Stomach (tissue), 9 donors: Measurements from ENCODE around the gene MESD. TPM values are rescaled to one million over a fixed set of nuclear protein-coding genes. Genes with fewer than 3 reads are reported as not detected.

Source experiments
- DNase-seq, 2 donors: peaks; one replicate each; pipeline versions ENCODE4 v3.0.0 to v3.0.0-alpha.2; 2013 to 2019
- H3K27ac ChIP-seq, 5 donors: fragments of 200-600 bp in 4 of 5; sonication (generic) in 4 of 5; one replicate each; pipeline ENCODE4 v1.5.1; 2013 to 2019; ENCODE audit warnings: mild to moderate bottlenecking in 1 of 5, moderate library complexity in 1 of 5
- H3K27me3 ChIP-seq, 3 donors: fragments of 200-600 bp; sonication (generic); one replicate each; pipeline ENCODE4 v1.5.1; 2017 to 2019; ENCODE audit warnings: mixed run types in 1 of 3
- H3K36me3 ChIP-seq, 4 donors: fragments of 200-600 bp; sonication (generic); 1 replicate in 3 of 4; 2 replicates in 1 of 4; pipeline ENCODE4 v1.5.1; 2016 to 2019
- H3K4me1 ChIP-seq, 4 donors: fragments of 200-600 bp; sonication (generic); one replicate each; pipeline ENCODE4 v1.5.1; 2016 to 2019
- H3K4me3 ChIP-seq, 4 donors: fragments of 200-600 bp; sonication (generic) in 3 of 4; one replicate each; pipeline ENCODE4 v1.5.1; 2016 to 2019; ENCODE audit warnings: mild to moderate bottlenecking in 1 of 4
- H3K9me3 ChIP-seq, 4 donors: fragments of 200-600 bp; sonication (generic); one replicate each; pipeline ENCODE4 v1.5.1; 2016 to 2019
- CTCF ChIP-seq, 7 experiments: fragments of 450-650 bp in 4 of 7; fragments of 200-600 bp in 3 of 7; sonication (generic) in 3 of 7; IDR thresholded peaks; one replicate each; pipeline ENCODE4 v1.5.1; 2016 to 2019; ENCODE audit warnings: antibody characterized with exemption in 7 of 7, control low read depth in 2 of 7, mild to moderate bottlenecking in 1 of 7
- EP300 ChIP-seq: sonication (generic); formaldehyde crosslinking; IDR thresholded peaks from one replicate; pipeline ENCODE4 v1.6.1; 2017; ENCODE audit warnings: antibody characterized with exemption
- POLR2A ChIP-seq, 4 donors: fragments of 450-650 bp; IDR thresholded peaks; one replicate each; pipeline ENCODE4 v1.6.1; 2016; ENCODE audit warnings: antibody characterized with exemption in 4 of 4, control low read depth in 2 of 4, mild to moderate bottlenecking in 1 of 4, moderate library complexity in 1 of 4
- POLR2AphosphoS5 ChIP-seq, 3 donors: sonication (generic); formaldehyde crosslinking; IDR thresholded peaks; one replicate each; pipeline ENCODE4 v1.6.1; 2016; ENCODE audit warnings: antibody characterized with exemption in 3 of 3
- WGBS, 5 donors: extraction: QIAGEN DNeasy Blood & Tissue Kit in 3 of 5; methylation state at CpG; one replicate each; pipeline versions ENCODE4 v1.1.5 to v1.1.7; 2013 to 2018; 5-methylcytosine and 5-hydroxymethylcytosine counted together
- intact Hi-C: fragments of 100-400 bp; cut with DNase I; formaldehyde crosslinking; loops from one replicate; pipeline ENCODE4 v1.15.1; 2023; ENCODE audit warnings: low total_unique reads
- polyA plus RNA-seq, 3 donors: library from polyadenylated mRNA; stranded (reverse); fragments of 200-250 nt; gene quantifications; one replicate each; pipeline ENCODE4 v1.2.3, GENCODE V29; 2013
- total RNA-seq, 5 donors: library from RNA; depleted of rRNA; stranded (reverse); fragments of >200 nt; gene quantifications; one replicate each; pipeline versions ENCODE4 v1.1.0 to v1.2.3, GENCODE V29; 2014 to 2016
- donor health status: healthy with polysubstance abuse.
- donor health status: Bipolar disorder and iron deficiency.
- donor health status: healthy.

Gene MESD
- total and polyA plus RNA-seq, 8 donors: 5.5 to 34.8 (median 15.7) TPM

- H3K9me3 ChIP-seq: no peaks in the 10 kb centered on the region
- no peak overlapping the region for H3K4me3 ChIP-seq
- H3K36me3 ChIP-seq: no peaks in the 10 kb centered on the region
- peaks cover 12 to 49% (median 17%) of the 10 kb centered on the region in 4 donors for H3K4me1 ChIP-seq
- intact Hi-C loops: no loop called here
- no peak for DNase-seq
- peak overlapping the region in 1 of 5 donors; percentile 25 for H3K27ac ChIP-seq
- 61 to 73% (median 65%) methylated on average over 3 of the region's 3 CpGs for WGBS, 5 donors
- no peaks in the 10 kb centered on the region for H3K27me3 ChIP-seq
- TF ChIP-seq POLR2AphosphoS5 (IDR thresholded peaks at IDR 0.05) (no peak), EP300 (no peak), POLR2A (IDR thresholded peaks at IDR 0.05) (no peak)
These were observed 40.0 kb upstream of the MESD start for GRCh38 chr15:81029414-81030300.

- Histone ChIP-seq H3K27ac (no peak overlapping the region), H3K4me3 (no peak overlapping the region), H3K4me1 (peaks cover 0 to 38% (median 7%) of the 10 kb centered on the region in 4 donors), H3K9me3 (no peaks in the 10 kb centered on the region), H3K36me3 (no peaks in the 10 kb centered on the region), H3K27me3 (no peaks in the 10 kb centered on the region)
- no peak for DNase-seq
- WGBS, 5 donors: 83 to 98% (median 92%) methylated on average over 2 of the region's 2 CpGs
- no peak for TF ChIP-seq CTCF (IDR thresholded peaks at IDR 0.05)
- TF ChIP-seq POLR2AphosphoS5 (IDR thresholded peaks at IDR 0.05): no peak
- TF ChIP-seq POLR2A (IDR thresholded peaks at IDR 0.05): no peak
- no peak for TF ChIP-seq EP300
- intact Hi-C loops: no loop called here
These were observed 37.4 kb upstream of the MESD start for GRCh38 chr15:81026836-81027599.

- WGBS, 5 donors: 77 to 86% (median 83%) methylated on average over 4 of the region's 4 CpGs
- H3K4me3 ChIP-seq: no peak overlapping the region
- DNase-seq: no peak
- no peak for TF ChIP-seq EP300
- H3K27me3 ChIP-seq: no peaks in the 10 kb centered on the region
- H3K4me1 ChIP-seq: peaks cover 0 to 32% (median 4%) of the 10 kb centered on the region in 4 donors
- intact Hi-C loops: no loop called here
- no peak overlapping the region for H3K27ac ChIP-seq
- H3K36me3 ChIP-seq: no peaks in the 10 kb centered on the region
- H3K9me3 ChIP-seq: no peaks in the 10 kb centered on the region
These were observed 36.2 kb upstream of the MESD start for GRCh38 chr15:81025721-81026370.

GRCh38 chr15:81024936-81025335 lies 35.3 kb upstream of the MESD start:
- H3K27ac ChIP-seq: peak overlapping the region in 1 of 5 donors; percentile 69
- WGBS, 5 donors: 86 to 90% (median 89%) methylated on average over 8 of the region's 8 CpGs
- no peak overlapping the region for H3K4me3 ChIP-seq
- intact Hi-C loops: no loop called here
- peaks cover 0 to 27% (median 4%) of the 10 kb centered on the region in 4 donors for H3K4me1 ChIP-seq
- H3K27me3 ChIP-seq: no peaks in the 10 kb centered on the region
- no peaks in the 10 kb centered on the region for H3K36me3 ChIP-seq
- H3K9me3 ChIP-seq: no peaks in the 10 kb centered on the region
- no peak for DNase-seq
- TF ChIP-seq EP300 (no peak), POLR2A (IDR thresholded peaks at IDR 0.05) (no peak), CTCF (IDR thresholded peaks at IDR 0.05) (no peak), POLR2AphosphoS5 (IDR thresholded peaks at IDR 0.05) (no peak)
